Suprapubic skin (tissue), 4 donors: ENCODE data around the gene MAMDC4.

ENCODE experiments used
- EP300 ChIP-seq: sonication (generic); formaldehyde crosslinking; IDR thresholded peaks from one replicate; pipeline ENCODE4 v1.6.1; 2017; ENCODE audit warnings: antibody characterized with exemption
- POLR2AphosphoS5 ChIP-seq, 3 donors: sonication (generic); formaldehyde crosslinking; IDR thresholded peaks; one replicate each; pipeline ENCODE4 v1.6.1; 2017; ENCODE audit warnings: antibody characterized with exemption in 3 of 3
- TF ChIP-seq, protein P1 (sequence below), 2 donors: fragments of 200-600 bp in 1 of 2; fragments of 450-650 bp in 1 of 2; sonication (generic) in 1 of 2; IDR thresholded peaks; one replicate each; pipeline ENCODE4 v1.5.1; 2016 to 2019; ENCODE audit warnings: antibody characterized with exemption in 2 of 2, mild to moderate bottlenecking in 1 of 2, moderate library complexity in 1 of 2

DNA sequence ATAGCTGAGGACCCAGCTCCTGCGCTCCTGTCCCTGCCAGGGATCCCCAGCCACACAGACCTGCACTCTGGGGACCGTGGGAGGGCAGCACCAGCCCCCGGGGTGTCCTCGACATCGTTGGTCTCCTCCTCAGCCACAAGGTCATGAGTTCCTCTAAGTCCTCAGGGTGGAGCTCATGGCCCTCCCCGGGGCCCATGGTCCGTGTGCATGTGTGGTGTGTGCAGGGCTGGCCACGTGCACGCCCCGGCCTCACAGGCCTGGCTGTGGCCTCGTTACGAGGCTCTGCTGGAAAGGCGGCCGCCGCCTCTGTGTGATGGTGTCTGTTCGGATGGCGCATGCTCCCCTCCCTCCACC, 26.0 kb upstream of the MAMDC4 start:
- TF ChIP-seq, protein P1, sequence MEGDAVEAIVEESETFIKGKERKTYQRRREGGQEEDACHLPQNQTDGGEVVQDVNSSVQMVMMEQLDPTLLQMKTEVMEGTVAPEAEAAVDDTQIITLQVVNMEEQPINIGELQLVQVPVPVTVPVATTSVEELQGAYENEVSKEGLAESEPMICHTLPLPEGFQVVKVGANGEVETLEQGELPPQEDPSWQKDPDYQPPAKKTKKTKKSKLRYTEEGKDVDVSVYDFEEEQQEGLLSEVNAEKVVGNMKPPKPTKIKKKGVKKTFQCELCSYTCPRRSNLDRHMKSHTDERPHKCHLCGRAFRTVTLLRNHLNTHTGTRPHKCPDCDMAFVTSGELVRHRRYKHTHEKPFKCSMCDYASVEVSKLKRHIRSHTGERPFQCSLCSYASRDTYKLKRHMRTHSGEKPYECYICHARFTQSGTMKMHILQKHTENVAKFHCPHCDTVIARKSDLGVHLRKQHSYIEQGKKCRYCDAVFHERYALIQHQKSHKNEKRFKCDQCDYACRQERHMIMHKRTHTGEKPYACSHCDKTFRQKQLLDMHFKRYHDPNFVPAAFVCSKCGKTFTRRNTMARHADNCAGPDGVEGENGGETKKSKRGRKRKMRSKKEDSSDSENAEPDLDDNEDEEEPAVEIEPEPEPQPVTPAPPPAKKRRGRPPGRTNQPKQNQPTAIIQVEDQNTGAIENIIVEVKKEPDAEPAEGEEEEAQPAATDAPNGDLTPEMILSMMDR (IDR thresholded peaks at IDR 0.05): no peak
- TF ChIP-seq POLR2AphosphoS5 (IDR thresholded peaks at IDR 0.05) (no peak), EP300 (no peak)
